ENCODE results near the gene BCL11A.

- TF ChIP-seq POLR2A (IDR thresholded peaks at IDR 0.05): no peak
- no peak for TF ChIP-seq CTCF (IDR thresholded peaks at IDR 0.05)
- no peak for TF ChIP-seq EP300 (IDR thresholded peaks at IDR 0.05)
These were observed 87.7 kb downstream of the BCL11A start for GRCh38 chr2:60465736-60466135.

All from upper lobe of left lung (tissue), 4 donors.